ENCODE measurements around the gene TLNRD1.

TLNRD1 gene

GRCh38 chr15:80979538-80980200 lies 21.1 kb upstream of the TLNRD1 start:
- Histone ChIP-seq H3K27ac (ENCODE audit: low read length) (no peak overlapping the region), H3K4me1 (ENCODE audit: control insufficient read depth, low read depth, low read length) (no peaks in the 10 kb centered on the region), H3K27me3 (ENCODE audit: control insufficient read depth, insufficient read depth, low read length) (no peaks in the 10 kb centered on the region), H3K9ac (ENCODE audit: low read length) (no peak overlapping the region), H3K36me3 (ENCODE audit: control insufficient read depth, low read depth, low read length) (peaks cover 27% of the 10 kb centered on the region), H3K9me3 (ENCODE audit: control insufficient read depth, low read depth, low read length) (no peaks in the 10 kb centered on the region), H3K4me3 (ENCODE audit: low read length) (no peak overlapping the region)

GRCh38 chr15:80982205-80982604 lies 18.5 kb upstream of the TLNRD1 start:
- H3K27me3 ChIP-seq (ENCODE audit: control insufficient read depth, insufficient read depth, low read length): no peaks in the 10 kb centered on the region
- H3K9me3 ChIP-seq (ENCODE audit: control insufficient read depth, low read depth, low read length): no peaks in the 10 kb centered on the region
- no peak overlapping the region for H3K9ac ChIP-seq (ENCODE audit: low read length)
- peaks cover 27% of the 10 kb centered on the region for H3K36me3 ChIP-seq (ENCODE audit: control insufficient read depth, low read depth, low read length)
- H3K4me1 ChIP-seq (ENCODE audit: control insufficient read depth, low read depth, low read length): no peaks in the 10 kb centered on the region
- H3K4me3 ChIP-seq (ENCODE audit: low read length): no peak overlapping the region
- no peak overlapping the region for H3K27ac ChIP-seq (ENCODE audit: low read length)

GRCh38 chr15:80982839-80983238 lies 17.9 kb upstream of the TLNRD1 start:
- no peak overlapping the region for H3K9ac ChIP-seq (ENCODE audit: low read length)
- H3K4me1 ChIP-seq (ENCODE audit: control insufficient read depth, low read depth, low read length): no peaks in the 10 kb centered on the region
- H3K27ac ChIP-seq (ENCODE audit: low read length): no peak overlapping the region
- H3K9me3 ChIP-seq (ENCODE audit: control insufficient read depth, low read depth, low read length): no peaks in the 10 kb centered on the region
- peaks cover 27% of the 10 kb centered on the region for H3K36me3 ChIP-seq (ENCODE audit: control insufficient read depth, low read depth, low read length)
- no peaks in the 10 kb centered on the region for H3K27me3 ChIP-seq (ENCODE audit: control insufficient read depth, insufficient read depth, low read length)
- no peak overlapping the region for H3K4me3 ChIP-seq (ENCODE audit: low read length)

GRCh38 chr15:80984856-80985255 lies 15.9 kb upstream of the TLNRD1 start:
- H3K4me3 ChIP-seq (ENCODE audit: low read length): no peak overlapping the region
- H3K27ac ChIP-seq (ENCODE audit: low read length): no peak overlapping the region
- H3K9ac ChIP-seq (ENCODE audit: low read length): no peak overlapping the region

GRCh38 chr15:80985981-80986380 lies 14.7 kb upstream of the TLNRD1 start:
- H3K4me3 ChIP-seq (ENCODE audit: low read length): no peak overlapping the region
- no peaks in the 10 kb centered on the region for H3K36me3 ChIP-seq (ENCODE audit: control insufficient read depth, low read depth, low read length)
- H3K27ac ChIP-seq (ENCODE audit: low read length): no peak overlapping the region
- no peak overlapping the region for H3K9ac ChIP-seq (ENCODE audit: low read length)
- peaks cover 3% of the 10 kb centered on the region for H3K4me1 ChIP-seq (ENCODE audit: control insufficient read depth, low read depth, low read length)
- no peaks in the 10 kb centered on the region for H3K9me3 ChIP-seq (ENCODE audit: control insufficient read depth, low read depth, low read length)
- no peaks in the 10 kb centered on the region for H3K27me3 ChIP-seq (ENCODE audit: control insufficient read depth, insufficient read depth, low read length)

More at GRCh38 chr15:80984856-80985255, 15.9 kb upstream of the TLNRD1 start:
- H3K9me3 ChIP-seq (ENCODE audit: control insufficient read depth, low read depth, low read length): no peaks in the 10 kb centered on the region
- H3K27me3 ChIP-seq (ENCODE audit: control insufficient read depth, insufficient read depth, low read length): no peaks in the 10 kb centered on the region
- H3K4me1 ChIP-seq (ENCODE audit: control insufficient read depth, low read depth, low read length): no peaks in the 10 kb centered on the region
- H3K36me3 ChIP-seq (ENCODE audit: control insufficient read depth, low read depth, low read length): peaks cover 9% of the 10 kb centered on the region

- H3K4me1 ChIP-seq (ENCODE audit: control insufficient read depth, low read depth, low read length): peaks cover 3% of the 10 kb centered on the region
- no peak overlapping the region for H3K27ac ChIP-seq (ENCODE audit: low read length)
- H3K27me3 ChIP-seq (ENCODE audit: control insufficient read depth, insufficient read depth, low read length): no peaks in the 10 kb centered on the region
- H3K4me3 ChIP-seq (ENCODE audit: low read length): no peak overlapping the region
- H3K36me3 ChIP-seq (ENCODE audit: control insufficient read depth, low read depth, low read length): no peaks in the 10 kb centered on the region
- no peak overlapping the region for H3K9ac ChIP-seq (ENCODE audit: low read length)
- H3K9me3 ChIP-seq (ENCODE audit: control insufficient read depth, low read depth, low read length): no peaks in the 10 kb centered on the region
Observed at GRCh38 chr15:80986487-80986886, 14.2 kb upstream of the TLNRD1 start.

- Histone ChIP-seq H3K9me3 (ENCODE audit: control insufficient read depth, low read depth, low read length) (no peaks in the 10 kb centered on the region), H3K36me3 (ENCODE audit: control insufficient read depth, low read depth, low read length) (no peaks in the 10 kb centered on the region), H3K4me1 (ENCODE audit: control insufficient read depth, low read depth, low read length) (peaks cover 3% of the 10 kb centered on the region), H3K4me3 (ENCODE audit: low read length) (peak overlapping the region; percentile 94), H3K27me3 (ENCODE audit: control insufficient read depth, insufficient read depth, low read length) (no peaks in the 10 kb centered on the region), H3K9ac (ENCODE audit: low read length) (peak overlapping the region; percentile 87), H3K27ac (ENCODE audit: low read length) (no peak overlapping the region)
Observed at GRCh38 chr15:80988148-80988796, 12.5 kb upstream of the TLNRD1 start.

GRCh38 chr15:80989081-80989517 lies 11.6 kb upstream of the TLNRD1 start:
- peaks cover 3% of the 10 kb centered on the region for H3K4me1 ChIP-seq (ENCODE audit: control insufficient read depth, low read depth, low read length)
- no peaks in the 10 kb centered on the region for H3K27me3 ChIP-seq (ENCODE audit: control insufficient read depth, insufficient read depth, low read length)
- H3K4me3 ChIP-seq (ENCODE audit: low read length): peak overlapping the region; percentile 94
- peak overlapping the region; percentile 54 for H3K27ac ChIP-seq (ENCODE audit: low read length)
- no peaks in the 10 kb centered on the region for H3K36me3 ChIP-seq (ENCODE audit: control insufficient read depth, low read depth, low read length)
- peak overlapping the region; percentile 87 for H3K9ac ChIP-seq (ENCODE audit: low read length)
- no peaks in the 10 kb centered on the region for H3K9me3 ChIP-seq (ENCODE audit: control insufficient read depth, low read depth, low read length)

GRCh38 chr15:80989518-80990478 lies 10.9 kb upstream of the TLNRD1 start, which contains the start of gene MESD:
Gene MESD, minus strand, starts transcription at chr15:80989819. Its CDS starts 28 bp downstream, at chr15:80989791.
- H3K36me3 ChIP-seq (ENCODE audit: control insufficient read depth, low read depth, low read length): no peaks in the 10 kb centered on the region
- H3K27me3 ChIP-seq (ENCODE audit: control insufficient read depth, insufficient read depth, low read length): no peaks in the 10 kb centered on the region
- peak within 1 kb of the TSS; percentile 54 for H3K27ac ChIP-seq (ENCODE audit: low read length)
- no peaks in the 10 kb centered on the region for H3K9me3 ChIP-seq (ENCODE audit: control insufficient read depth, low read depth, low read length)
- H3K9ac ChIP-seq (ENCODE audit: low read length): peak within 1 kb of the TSS; percentile 87
- H3K4me1 ChIP-seq (ENCODE audit: control insufficient read depth, low read depth, low read length): peaks cover 3% of the 10 kb centered on the region
- peak within 1 kb of the TSS; percentile 94 for H3K4me3 ChIP-seq (ENCODE audit: low read length)

GRCh38 chr15:80990955-80991354 lies 9.8 kb upstream of the TLNRD1 start:
- H3K4me3 ChIP-seq (ENCODE audit: low read length): no peak overlapping the region
- H3K9ac ChIP-seq (ENCODE audit: low read length): no peak overlapping the region
- H3K4me1 ChIP-seq (ENCODE audit: control insufficient read depth, low read depth, low read length): peaks cover 3% of the 10 kb centered on the region
- H3K9me3 ChIP-seq (ENCODE audit: control insufficient read depth, low read depth, low read length): no peaks in the 10 kb centered on the region
- no peaks in the 10 kb centered on the region for H3K27me3 ChIP-seq (ENCODE audit: control insufficient read depth, insufficient read depth, low read length)
- no peaks in the 10 kb centered on the region for H3K36me3 ChIP-seq (ENCODE audit: control insufficient read depth, low read depth, low read length)
- H3K27ac ChIP-seq (ENCODE audit: low read length): no peak overlapping the region

- H3K9ac ChIP-seq (ENCODE audit: low read length): no peak overlapping the region
Observed at GRCh38 chr15:80991421-80991820, 9.3 kb upstream of the TLNRD1 start.

More at GRCh38 chr15:80991421-80991820, 9.3 kb upstream of the TLNRD1 start:
- H3K36me3 ChIP-seq (ENCODE audit: control insufficient read depth, low read depth, low read length): no peaks in the 10 kb centered on the region
- no peaks in the 10 kb centered on the region for H3K27me3 ChIP-seq (ENCODE audit: control insufficient read depth, insufficient read depth, low read length)
- H3K27ac ChIP-seq (ENCODE audit: low read length): no peak overlapping the region
- H3K4me3 ChIP-seq (ENCODE audit: low read length): no peak overlapping the region
- H3K9me3 ChIP-seq (ENCODE audit: control insufficient read depth, low read depth, low read length): no peaks in the 10 kb centered on the region
- H3K4me1 ChIP-seq (ENCODE audit: control insufficient read depth, low read depth, low read length): peaks cover 3% of the 10 kb centered on the region
